Measurements from ENCODE around the gene UBE2R2. TPM values are rescaled to one million over a fixed set of nuclear protein-coding genes. Genes with fewer than 3 reads are reported as not detected.

UBE2R2 gene
- total RNA-seq, 2 donors from 2014 or later, result 44.4 to 50.1 TPM

DNA sequence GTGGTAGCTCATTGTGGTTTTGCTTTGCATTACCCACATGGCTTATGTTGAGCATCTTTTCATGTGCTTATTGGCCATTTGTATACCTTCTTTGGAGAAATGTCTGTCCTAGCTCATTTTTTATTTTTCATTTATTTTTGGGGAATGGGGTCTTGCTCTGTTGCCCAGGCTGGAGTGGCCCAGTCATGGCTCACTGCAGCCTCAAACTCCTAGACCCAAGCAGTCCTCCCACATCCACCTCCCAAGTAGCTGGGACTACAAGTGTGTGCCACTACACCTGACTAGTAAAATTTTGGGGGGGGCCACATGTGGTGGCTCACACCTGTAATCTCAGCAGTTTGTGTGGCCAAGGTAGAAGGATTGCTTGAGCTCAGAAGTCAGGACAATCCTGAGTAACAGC, 77.4 kb downstream of the UBE2R2 start:
- DNase-seq (ENCODE audit: low spot score in 2 of 2) (no peak), ATAC-seq (no peak)
- Mint-ChIP-seq H3K27ac (no peak overlapping the region), H3K36me3 (peaks cover 0 to 4% of the 10 kb centered on the region in 2 donors), H3K9me3 (no peaks in the 10 kb centered on the region)

DNA sequence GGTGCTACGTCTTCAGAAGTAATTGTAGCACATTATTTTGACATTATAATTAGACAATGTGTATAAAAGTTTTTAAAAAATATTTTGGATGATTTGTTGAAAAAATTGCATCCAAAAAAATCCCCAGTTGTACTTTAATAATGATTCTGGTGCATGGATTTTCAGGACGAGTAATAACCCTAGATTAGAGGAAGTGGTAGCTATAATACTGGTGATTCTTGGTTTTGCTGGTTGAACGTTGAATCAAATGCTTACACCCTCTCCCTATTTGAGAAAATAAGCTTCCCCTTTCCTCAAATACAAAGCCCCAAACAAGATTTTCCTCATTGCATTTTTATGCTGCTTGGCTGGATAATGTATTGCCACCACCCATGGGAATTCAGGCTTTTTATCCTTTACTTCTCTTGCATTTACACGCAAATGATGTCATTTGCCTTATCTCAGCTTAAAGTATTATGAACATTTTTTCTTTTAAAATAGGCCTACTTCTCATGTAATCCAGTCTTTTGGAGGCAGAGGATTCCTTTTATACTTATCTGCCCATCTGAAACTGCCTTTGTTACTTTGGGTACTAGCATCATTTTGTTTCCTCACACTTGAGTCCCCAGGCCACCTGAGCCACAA, 86.3 kb downstream of the UBE2R2 start:
- Mint-ChIP-seq H3K9me3 (no peaks in the 10 kb centered on the region), H3K27ac (peak overlapping the region in 1 of 2 donors; percentile 73), H3K36me3 (peaks cover 4 to 18% of the 10 kb centered on the region in 2 donors)
- ATAC-seq, result no peak
- no peak for DNase-seq (ENCODE audit: low spot score in 2 of 2)

DNA sequence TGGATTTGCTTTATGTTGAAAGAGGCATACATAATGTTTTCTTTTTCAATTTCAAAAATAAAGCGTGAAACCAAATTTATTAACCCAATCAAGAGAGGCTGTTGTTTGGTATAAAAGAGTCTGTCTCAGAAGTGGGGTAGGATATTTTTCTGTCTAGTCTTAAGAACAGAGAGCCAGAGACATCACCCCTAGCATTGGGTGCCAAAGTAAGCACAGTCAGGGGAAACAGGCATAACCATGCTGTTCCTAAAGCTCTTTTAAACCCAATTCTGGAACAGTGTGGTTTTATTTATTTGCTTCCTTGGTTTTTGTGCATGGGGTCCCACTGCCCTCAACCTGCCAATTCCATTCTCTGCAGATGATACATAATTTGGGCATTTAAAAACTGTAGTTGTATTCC, 88.2 kb downstream of the UBE2R2 start:
- Mint-ChIP-seq H3K27ac (no peak overlapping the region), H3K9me3 (no peaks in the 10 kb centered on the region), H3K36me3 (peaks cover 4 to 20% of the 10 kb centered on the region in 2 donors)
- ATAC-seq, result no peak
- no peak for DNase-seq (ENCODE audit: low spot score in 2 of 2)

DNA sequence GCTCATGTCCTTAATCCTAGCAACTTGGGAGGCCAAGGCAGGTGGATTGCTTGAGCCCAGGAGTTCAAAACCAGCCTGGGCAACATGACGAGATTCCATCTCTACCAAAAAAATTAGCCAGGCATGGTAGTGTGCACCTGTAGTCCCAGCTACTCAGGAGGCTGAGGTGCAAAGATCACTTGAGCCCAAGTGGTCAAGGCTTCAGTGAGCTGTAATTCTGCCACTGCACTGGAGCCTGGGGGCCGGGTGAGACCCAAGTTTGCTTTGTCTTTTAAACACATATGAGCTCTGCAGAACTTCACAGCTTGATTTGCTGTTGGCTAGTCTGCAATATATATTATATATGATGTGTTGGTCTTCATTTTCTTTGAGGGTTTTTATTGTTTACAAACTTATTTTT, 89.8 kb downstream of the UBE2R2 start:
- ATAC-seq (no peak), DNase-seq (ENCODE audit: low spot score in 2 of 2) (no peak)
- Mint-ChIP-seq H3K36me3 (peaks cover 0 to 18% of the 10 kb centered on the region in 2 donors), H3K9me3 (no peaks in the 10 kb centered on the region), H3K27ac (no peak overlapping the region)

DNA sequence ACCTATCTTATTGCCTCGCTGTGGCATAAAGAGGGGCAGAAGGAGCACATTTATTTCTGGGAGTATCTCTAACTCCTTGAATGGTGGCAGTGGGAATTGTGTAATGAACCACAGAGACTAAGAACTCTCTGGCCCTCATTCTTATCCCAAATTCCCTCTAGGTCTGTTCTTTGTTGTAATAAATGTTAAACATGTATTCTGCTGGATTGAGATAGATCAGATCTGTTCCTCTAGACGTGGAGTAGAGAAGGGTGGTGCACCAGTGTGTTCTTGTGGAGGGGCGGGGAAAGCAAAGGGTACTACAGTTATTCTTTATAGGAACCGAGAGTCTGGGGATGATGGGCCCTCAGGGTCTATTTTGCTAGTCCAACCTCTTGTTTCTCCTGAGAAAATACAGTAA, 90.4 kb downstream of the UBE2R2 start:
- no peak for ATAC-seq
- Mint-ChIP-seq H3K9me3 (no peaks in the 10 kb centered on the region), H3K36me3 (peaks cover 0 to 14% of the 10 kb centered on the region in 2 donors), H3K27ac (peak overlapping the region in 1 of 2 donors; percentile 38)
- DNase-seq (ENCODE audit: low spot score in 2 of 2), result no peak

DNA sequence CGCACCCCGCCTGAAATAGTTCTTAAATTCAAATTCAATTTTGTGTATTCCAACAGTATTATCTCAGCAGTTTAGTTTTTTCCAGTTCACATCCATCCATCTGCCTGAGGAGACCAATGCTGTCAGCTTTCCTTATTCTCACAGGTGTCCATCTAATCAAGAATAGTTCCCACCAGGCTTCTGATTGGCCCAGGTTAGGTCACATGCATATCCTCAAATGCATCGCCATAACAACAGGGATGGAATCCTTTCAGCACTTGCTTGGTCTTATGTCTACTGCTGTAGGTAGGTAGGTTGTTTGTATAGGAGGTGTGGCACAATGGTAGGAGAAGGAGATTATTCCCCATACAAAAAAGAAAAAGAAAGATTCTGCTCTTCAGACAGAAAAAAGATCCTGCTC, 91.2 kb downstream of the UBE2R2 start:
- no peak for ATAC-seq
- Mint-ChIP-seq H3K9me3 (no peaks in the 10 kb centered on the region), H3K36me3 (peaks cover 0 to 14% of the 10 kb centered on the region in 2 donors), H3K27ac (peak overlapping the region in 1 of 2 donors; percentile 82)
- DNase-seq (ENCODE audit: low spot score in 2 of 2), result no peak

DNA sequence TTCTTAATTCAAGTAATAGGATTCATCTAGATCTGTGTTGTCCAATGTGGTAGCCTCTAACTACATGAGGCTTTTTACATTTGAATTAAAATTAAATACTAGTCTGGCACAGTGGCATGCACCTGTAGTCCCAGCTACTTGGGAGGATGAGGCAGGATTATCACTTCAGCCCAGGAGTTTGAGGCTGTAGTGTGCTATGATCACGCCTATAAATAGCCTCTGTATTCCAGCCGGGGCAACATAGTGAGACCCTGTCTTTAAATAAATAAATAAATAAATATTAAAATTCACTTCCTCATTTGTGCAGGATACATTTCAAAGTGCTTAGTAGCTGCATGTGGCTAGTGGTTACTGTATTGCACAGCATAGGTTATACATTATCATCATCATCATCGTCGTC, 91.8 kb downstream of the UBE2R2 start:
- Mint-ChIP-seq H3K27ac (peak overlapping the region in 1 of 2 donors; percentile 44), H3K36me3 (peaks cover 0 to 14% of the 10 kb centered on the region in 2 donors), H3K9me3 (no peaks in the 10 kb centered on the region)
- DNase-seq (ENCODE audit: low spot score in 2 of 2) (no peak), ATAC-seq (no peak)

DNA sequence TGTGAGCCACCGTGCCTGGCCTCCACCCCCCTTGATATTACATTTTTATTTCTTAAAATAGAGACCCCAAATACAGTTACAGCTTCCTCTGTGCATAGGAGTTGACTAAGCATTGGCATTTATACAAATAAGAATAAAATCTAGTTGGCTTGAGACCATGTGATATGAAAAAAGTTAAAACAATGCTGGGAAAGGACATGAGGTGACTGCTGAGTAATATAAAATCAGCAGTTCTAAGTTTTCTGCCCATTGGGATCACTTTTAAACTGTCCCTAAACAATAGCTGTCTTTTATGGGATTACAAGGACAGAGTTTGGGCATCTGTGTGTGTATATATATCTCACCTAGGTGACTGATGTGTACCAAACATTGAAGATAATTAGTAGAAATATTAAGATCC, 96.6 kb downstream of the UBE2R2 start:
- Mint-ChIP-seq H3K9me3 (no peaks in the 10 kb centered on the region), H3K27ac (peak overlapping the region; percentile 60 to 79), H3K36me3 (peaks cover 0 to 23% of the 10 kb centered on the region in 2 donors)
- DNase-seq (ENCODE audit: low spot score in 2 of 2) (no peak), ATAC-seq (no peak)

DNA sequence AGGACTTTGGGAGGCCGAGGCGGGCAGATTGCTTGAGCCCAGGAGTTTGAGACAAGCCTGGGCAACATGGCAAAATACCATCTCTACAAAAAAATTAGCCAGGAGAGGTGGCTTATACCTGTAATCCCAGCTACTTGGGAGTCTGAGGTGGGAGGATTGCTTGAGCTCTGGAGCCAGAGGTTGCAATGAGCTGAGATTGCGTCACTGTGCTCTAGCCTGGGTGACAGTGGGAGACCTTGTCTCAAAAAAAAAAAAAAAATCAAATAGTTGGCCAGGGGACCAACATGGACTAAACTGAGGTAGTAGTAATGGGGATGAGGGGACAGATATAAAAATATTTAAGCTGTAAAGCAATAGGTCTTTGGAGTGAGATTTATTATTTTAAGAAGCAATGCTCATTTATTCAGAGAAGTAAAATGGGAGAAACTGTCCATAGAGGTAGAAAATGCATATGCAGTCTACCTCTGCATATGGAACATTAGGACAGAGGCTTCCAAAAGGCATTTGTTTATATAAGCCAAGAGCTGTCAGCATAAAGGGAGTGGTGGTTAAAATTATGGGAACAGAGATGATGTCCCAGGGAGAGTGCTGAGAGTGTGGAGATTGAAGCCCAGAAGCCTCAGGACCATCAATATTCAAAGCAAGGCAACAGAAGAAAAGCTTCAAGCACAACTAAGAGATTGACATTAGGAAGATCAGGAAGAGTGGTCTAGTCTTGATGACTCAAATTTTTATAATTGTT, 98.1 kb downstream of the UBE2R2 start:
- Mint-ChIP-seq H3K9me3 (no peaks in the 10 kb centered on the region), H3K36me3 (peaks cover 0 to 23% of the 10 kb centered on the region in 2 donors), H3K27ac (peak overlapping the region; percentile 79 to 93)
- no peak for ATAC-seq
- no peak for DNase-seq (ENCODE audit: low spot score in 2 of 2)

DNA sequence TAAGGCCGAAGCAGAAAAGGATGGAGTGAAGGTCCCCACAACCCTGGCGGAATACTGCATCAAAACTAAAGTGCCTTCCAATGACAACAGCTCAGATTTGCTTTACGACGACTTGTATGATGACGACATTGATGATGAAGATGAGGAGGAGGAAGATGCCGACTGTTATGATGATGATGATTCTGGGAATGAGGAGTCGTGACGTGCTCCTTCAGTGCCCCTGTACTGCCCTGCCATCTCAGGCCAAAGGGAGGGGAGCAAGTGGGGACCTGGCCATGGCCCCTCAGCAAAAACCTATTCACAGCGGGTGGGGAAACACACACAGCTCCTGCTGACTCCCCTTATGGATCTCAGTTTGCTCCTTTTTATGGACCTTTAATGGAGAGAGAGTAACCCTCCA, 100.1 kb downstream of the UBE2R2 start:
- Mint-ChIP-seq H3K9me3 (no peaks in the 10 kb centered on the region), H3K27ac (peak overlapping the region; percentile 17 to 81), H3K36me3 (peaks cover 6 to 29% of the 10 kb centered on the region in 2 donors)
- DNase-seq (ENCODE audit: low spot score in 2 of 2) (no peak), ATAC-seq (no peak)

DNA sequence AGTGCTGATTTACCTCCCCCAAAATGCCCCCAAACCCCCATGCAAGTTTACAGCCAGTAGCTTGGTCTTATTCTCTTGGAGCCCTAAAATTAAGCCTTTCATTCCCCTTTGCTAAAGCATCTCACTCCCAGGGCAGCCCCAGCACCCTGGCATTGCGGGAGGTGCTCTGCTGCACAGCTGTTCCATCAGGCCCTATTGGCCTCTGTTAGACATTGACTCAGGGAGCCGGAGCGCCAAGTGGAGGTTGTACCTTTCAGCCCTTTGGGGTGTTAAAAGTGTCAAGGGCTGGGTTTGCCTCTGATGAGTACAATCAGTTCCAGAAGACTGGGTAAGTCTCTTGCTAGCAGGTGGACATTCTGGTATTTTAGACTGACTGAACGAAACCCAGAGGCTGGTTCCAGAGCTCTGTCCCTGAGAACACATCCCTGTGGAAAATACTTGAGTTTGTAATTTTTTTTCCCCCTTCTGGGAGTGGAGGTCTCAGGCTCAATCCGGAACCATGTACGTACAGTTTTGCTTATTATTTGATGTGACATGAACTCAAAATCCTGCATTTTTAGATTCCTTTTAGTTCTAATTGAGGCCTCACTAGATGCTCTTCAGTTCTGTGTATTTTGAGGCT, 102.4 kb downstream of the UBE2R2 start:
- Mint-ChIP-seq H3K36me3 (peaks cover 7 to 25% of the 10 kb centered on the region in 2 donors), H3K9me3 (no peaks in the 10 kb centered on the region), H3K27ac (peak overlapping the region; percentile 67 to 74)
- DNase-seq (ENCODE audit: low spot score in 2 of 2), result no peak
- no peak for ATAC-seq

DNA sequence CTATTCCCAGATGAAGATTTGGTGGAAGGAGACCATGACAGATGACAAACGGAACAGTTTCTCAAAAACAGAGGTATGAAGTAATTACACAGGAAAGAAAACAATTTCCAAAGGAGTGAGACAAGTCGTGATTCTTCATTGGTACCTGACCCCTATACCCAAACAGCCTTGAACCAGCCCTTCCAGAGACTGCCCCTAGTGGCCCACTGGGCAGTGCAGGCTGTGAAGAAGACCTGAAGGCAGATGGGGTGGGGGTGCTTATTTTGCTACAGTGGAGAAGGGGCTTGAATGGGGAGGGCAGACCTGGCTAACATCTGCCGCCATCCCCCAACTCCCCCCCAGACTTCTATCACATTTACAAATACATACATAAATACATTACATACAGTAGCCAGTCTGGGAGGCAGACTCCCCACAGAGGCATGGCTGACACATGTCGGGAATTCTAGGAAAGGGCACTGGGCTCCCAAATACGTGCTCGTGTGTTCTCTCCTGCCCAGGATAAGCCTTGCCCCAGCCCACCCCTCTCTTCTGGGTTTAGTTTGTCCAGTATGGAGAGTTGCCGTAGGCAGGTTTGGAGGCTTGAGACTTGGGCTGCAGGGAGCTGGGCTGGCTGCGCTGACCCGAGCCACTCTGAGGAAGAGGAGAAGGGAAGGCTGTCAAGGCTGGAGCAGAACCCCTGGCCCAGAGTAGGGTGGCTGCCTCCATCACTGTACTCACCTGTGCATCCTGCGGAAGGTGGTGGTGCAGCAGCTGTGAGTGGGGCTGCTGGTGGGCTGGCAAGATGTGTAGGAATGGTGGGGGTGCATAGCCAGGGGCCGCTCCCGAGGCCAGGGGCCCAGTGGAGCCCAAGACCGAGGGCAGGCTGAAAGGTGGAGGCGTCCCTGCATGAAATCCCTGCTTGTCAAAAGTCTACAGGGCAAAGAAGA, 105.3 kb downstream of the UBE2R2 start:
- H3K9me3 Mint-ChIP-seq, result no peaks in the 10 kb centered on the region
- peak overlapping the region; percentile 74 to 91 for H3K27ac Mint-ChIP-seq
- ATAC-seq, result peak; percentile 36 to 42
- H3K36me3 Mint-ChIP-seq, result peaks cover 7 to 11% of the 10 kb centered on the region in 2 donors
- DNase-seq (ENCODE audit: low spot score in 2 of 2), result peak in 1 of 2 donors; percentile 45

DNA sequence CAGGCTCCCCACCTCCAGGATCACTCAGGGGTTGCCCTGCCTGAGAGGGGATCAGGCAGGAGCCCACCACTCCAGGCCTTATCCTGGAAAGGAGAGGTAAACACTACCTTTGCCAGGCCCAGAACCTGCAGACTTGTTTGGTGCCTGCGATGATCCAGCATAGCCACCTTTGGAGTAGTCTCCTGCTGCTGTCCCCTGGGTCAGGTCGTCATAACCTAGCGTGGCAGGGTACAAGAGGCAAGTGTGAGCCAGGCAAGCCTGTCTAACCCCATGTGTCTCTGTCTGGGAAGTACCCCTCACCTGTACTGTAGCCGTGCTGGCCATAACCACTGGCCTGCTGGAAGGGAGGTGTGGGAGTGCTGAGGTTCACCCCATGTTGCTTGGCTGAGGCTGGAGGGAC, 106.1 kb downstream of the UBE2R2 start:
- DNase-seq (ENCODE audit: low spot score in 2 of 2) (no peak), ATAC-seq (no peak)
- Mint-ChIP-seq H3K9me3 (no peaks in the 10 kb centered on the region), H3K36me3 (peaks cover 7% of the 10 kb centered on the region in 2 donors), H3K27ac (peak overlapping the region; percentile 36 to 68)

DNA sequence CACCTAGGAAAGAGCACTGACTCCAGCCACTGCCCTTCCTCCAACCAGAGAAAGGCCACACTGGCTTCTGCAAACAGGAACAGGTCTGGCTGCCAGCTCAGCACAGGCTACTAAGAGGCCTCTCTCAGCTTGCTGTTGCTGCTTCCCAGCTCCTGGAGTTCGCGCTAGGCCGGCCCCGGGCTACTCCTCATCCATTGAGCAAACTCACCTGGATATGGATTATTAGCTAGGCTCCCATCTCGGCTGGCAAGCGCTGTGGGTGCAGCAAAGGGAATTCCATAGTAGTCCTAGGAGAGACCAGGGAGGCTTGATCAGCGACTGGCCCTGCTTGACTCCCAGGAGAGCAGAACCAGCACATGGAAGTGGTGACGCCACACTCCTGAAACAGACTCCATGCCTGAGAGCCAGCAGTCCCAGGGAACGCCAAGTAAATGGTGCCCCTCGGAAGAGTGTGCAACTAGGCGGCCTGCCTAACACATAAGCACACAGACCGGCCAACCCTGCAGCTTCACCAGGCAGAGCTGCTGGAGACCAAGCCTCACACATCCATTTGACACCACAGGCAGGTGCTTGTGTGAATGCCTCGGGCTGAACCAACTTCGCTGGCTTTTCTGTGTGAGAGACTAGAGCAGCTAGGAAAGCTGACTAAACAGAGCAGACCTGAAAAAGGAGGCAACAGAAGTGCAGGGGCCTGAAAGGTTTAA, 107.2 kb downstream of the UBE2R2 start:
- H3K36me3 Mint-ChIP-seq, result peaks cover 7% of the 10 kb centered on the region in 2 donors
- H3K27ac Mint-ChIP-seq, result peak overlapping the region in 1 of 2 donors; percentile 72
- DNase-seq (ENCODE audit: low spot score in 2 of 2) (no peak), ATAC-seq (no peak)
- no peaks in the 10 kb centered on the region for H3K9me3 Mint-ChIP-seq

DNA sequence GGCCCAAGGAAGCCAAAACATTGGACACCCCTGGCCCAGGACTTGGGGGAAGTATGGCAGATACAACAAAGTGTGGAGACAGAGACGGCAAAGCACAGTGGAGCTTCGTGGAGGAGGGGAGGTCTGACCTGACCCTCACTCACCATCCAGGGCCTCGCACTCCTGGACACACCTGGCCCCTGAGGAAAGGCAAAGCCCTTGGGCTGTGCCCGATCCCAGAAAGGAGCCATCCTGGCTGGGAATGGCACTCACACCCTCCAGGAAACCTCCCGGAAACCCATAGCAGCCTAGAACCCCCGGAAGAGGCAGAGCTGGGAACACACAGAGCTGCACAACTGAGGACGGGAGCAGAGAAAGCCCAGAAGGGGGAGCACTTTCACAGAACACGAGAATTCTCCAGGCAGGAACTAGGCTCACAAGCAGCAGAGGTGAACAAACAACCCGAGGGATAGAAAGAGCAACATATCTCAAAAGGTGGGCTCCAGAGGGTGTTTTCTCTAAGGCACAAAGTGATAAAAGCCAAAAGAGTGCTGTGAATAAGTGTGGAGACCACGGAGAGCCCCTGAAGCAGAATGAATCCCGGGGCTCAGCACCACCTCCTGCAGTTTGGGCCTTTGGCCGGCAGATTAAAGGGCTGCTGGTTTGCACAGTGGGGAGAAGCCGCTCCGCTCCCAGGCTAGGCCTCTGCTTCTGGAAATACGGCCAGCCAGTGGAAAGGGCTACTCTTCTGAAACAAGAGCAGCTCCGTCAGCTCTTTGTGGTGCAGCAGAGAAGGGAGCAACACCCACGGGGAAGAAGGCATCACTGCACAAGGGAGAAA, 108.2 kb downstream of the UBE2R2 start:
- peak overlapping the region; percentile 28 to 90 for H3K27ac Mint-ChIP-seq
- DNase-seq (ENCODE audit: low spot score in 2 of 2), result no peak
- no peak for ATAC-seq
- H3K36me3 Mint-ChIP-seq, result peaks cover 7% of the 10 kb centered on the region in 2 donors
- no peaks in the 10 kb centered on the region for H3K9me3 Mint-ChIP-seq
